GM18861 (cell line): ENCODE results near the gene PARD3.

ENCODE experiments used
- ATAC-seq: cut with Tn5 transposase; IDR thresholded peaks from one replicate; pipeline ENCODE4 v1.9.1; 2021; ENCODE audit not compliant: unreplicated experiment

PARD3 gene

GRCh38 chr10:34587680-34588019 lies 227.4 kb downstream of the PARD3 start:
- ATAC-seq: no peak

- no peak for ATAC-seq
Observed at GRCh38 chr10:34587002-34587679, 228.0 kb downstream of the PARD3 start.

DNA sequence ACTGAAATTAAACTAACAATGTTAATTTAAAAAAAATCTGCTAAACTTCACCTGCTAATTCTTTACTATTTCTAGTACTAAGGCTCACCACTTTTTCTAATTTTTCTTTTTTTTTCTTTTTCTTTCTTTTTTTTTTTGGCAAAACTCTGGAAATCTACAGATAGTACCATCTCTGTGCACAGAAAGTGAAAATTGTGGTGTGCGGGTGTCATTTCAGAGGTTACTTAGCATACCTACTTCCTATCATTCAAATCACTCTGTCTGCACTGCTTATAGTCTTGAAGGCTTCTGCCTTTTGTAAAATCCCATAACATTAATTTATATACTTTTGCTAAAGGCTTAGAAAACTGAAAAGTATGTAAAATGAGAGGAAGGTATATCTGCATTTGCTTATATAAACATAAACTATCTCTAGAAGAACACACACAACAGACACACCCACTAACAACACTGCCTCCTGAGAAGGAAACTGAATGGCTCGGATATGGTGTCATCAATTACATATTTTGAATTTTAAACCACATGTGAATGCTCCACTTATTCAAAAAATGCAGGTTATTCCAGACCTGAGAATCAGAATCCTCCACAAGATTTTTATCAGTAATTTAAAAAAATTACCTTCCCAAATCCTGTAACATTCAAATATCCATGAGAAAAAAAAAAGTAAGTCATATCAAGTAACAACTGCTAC lies 229.5 kb downstream of the PARD3 start:
- no peak for ATAC-seq

DNA sequence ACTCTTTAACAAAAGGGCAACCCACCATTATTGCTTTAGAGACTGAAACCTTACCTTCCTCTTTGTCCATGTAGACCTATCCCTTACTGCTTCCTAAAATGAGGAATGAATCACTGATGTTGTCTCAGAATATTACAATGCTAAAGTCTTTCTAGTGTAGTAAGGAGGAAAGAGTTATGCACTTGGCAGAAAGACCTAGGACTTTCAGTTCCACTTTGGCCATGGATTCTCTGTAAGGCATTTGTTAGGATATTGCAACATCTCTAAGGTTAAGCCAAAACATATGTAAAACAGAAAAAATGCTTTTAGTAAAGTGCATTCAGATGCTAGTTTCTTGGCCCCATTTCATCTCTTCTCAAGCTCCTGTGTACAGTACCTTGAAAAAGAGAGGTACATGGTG lies 230.9 kb downstream of the PARD3 start:
- ATAC-seq: no peak

GRCh38 chr10:34581801-34582532 lies 233.1 kb downstream of the PARD3 start:
- no peak for ATAC-seq

GRCh38 chr10:34580643-34581042 lies 234.5 kb downstream of the PARD3 start:
- ATAC-seq: no peak

DNA sequence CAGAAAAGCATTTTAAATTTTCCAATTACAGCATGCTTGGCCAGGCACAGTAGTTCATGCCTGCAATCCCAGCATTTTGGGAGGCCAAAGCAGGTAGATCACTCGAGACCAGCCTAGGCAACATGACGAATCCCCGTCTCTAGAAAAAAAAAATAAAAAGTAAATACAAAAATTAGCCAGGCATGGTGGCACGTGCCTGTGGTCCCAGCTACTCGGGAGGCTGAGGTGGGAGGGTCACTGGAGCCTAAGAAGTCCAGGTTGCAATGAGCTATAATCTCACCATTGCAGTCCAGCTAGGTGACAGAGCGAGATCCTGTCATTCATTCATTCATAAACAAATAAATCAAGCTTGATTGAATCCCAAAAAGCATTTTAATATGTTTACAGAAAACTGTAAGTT lies 234.9 kb downstream of the PARD3 start:
- no peak for ATAC-seq

- ATAC-seq: no peak
Observed at GRCh38 chr10:34578468-34578867, 236.6 kb downstream of the PARD3 start.

GRCh38 chr10:34576797-34577196 lies 238.3 kb downstream of the PARD3 start:
- no peak for ATAC-seq

- ATAC-seq: no peak
Observed at GRCh38 chr10:34575882-34576281, 239.2 kb downstream of the PARD3 start.

DNA sequence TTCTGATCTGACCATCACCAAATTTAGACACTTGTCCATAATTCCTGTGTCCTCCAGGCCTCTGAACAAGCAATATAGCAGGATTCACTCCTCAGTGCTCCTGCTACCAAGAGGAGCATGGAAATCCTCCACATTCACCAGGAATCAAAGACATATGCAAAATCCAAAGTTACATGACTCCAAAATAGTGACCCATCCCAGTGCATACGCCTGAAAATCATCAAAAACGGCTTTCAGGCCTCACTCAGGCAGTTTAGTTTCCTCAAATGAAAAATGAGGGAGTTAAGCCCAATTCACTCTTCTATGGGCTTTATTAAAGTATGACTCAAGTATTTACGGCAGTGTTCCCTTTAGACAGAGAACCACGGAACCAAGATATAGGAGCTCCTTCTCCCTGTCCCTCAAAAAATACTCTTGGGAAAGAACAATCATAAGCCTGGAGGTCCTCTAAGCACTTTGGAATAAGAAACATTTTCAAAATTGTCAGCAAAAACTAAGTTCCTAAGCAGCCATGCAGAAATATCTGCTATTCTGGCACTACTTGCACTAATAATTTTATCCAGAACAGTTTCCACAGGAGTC lies 240.7 kb downstream of the PARD3 start:
- no peak for ATAC-seq

DNA sequence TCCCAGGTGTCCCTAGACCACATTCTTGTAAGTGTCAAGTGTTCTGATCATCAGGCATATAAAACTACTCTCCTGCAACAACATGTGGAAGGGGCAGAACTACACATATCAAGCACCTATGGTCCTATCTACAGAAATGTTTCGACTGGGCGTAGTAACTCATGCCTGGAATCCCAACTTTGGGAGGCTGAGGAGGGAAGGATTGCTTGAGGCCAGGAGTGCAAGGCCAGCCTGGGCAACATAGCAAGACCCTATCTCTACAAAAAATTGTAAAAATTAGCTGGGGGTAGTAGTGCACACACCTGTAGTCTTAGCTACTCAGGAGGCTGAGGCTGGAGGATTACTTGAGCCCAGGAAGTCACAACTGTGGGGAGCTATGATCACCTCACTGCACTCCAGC lies 244.2 kb downstream of the PARD3 start:
- ATAC-seq: no peak

- no peak for ATAC-seq
Observed at GRCh38 chr10:34567659-34568253, 247.3 kb downstream of the PARD3 start.

GRCh38 chr10:34565934-34566333 lies 249.2 kb downstream of the PARD3 start:
- ATAC-seq: no peak

- ATAC-seq: no peak
Observed at GRCh38 chr10:34558093-34558583, 257.0 kb downstream of the PARD3 start.

- ATAC-seq: no peak
Observed at GRCh38 chr10:34557173-34557572, 257.9 kb downstream of the PARD3 start.

DNA sequence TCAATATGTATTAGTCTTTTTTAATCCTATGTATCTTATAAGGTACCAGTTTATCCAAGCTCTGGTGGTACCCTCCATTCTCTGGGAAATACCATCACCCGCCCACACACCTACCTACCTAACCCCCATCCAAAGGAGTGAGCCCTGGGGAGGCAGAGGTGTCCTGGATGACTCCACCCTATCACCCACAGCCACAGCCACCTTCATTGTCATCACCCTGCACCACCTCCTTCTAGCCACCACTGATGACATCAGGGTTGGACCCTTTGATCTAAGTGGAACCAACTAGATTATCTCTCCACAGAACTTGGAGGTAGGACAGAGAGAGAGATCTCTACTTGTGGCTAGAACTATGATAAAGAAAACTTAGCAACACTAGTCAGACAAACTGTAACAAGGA lies 259.4 kb downstream of the PARD3 start:
- ATAC-seq: no peak

GRCh38 chr10:34553747-34554146 lies 261.3 kb downstream of the PARD3 start:
- no peak for ATAC-seq

DNA sequence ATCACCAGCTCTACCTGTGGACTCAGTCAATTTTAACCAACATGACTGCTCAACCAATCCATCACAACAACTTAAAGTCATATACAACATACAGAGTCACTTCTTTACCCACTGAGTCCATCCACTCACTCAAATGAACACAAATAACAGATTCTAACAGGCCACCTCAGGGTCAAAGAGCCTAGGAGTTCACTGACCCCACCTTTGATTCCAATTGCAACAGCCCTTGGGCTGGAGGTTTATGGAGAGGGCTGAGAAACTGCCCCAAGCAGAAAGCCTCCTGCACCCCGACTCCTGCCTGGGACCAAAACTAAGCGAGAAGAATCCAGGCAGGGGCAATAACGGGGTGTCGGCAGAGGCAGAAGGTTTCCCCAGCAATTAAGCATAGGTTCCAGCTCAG lies 263.8 kb downstream of the PARD3 start:
- ATAC-seq: no peak

DNA sequence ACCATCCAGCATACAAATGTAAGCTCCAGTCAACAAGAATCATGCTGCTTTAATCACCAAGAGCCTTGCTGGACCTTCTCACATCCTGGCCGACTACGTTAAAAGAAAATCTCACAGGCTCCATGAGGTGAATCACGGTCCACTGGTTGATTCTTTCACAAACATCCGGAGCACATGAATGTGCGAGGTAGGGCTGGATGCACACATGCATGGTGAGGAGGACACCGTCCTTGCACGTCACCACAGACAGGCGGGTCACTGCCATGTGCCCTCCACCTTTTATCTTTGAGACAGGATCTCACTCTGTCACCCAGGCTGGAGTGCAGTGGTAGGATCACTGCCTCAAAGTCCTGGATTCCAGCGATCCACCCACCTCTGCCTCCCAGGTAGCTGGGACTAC lies 265.1 kb downstream of the PARD3 start:
- ATAC-seq: no peak

DNA sequence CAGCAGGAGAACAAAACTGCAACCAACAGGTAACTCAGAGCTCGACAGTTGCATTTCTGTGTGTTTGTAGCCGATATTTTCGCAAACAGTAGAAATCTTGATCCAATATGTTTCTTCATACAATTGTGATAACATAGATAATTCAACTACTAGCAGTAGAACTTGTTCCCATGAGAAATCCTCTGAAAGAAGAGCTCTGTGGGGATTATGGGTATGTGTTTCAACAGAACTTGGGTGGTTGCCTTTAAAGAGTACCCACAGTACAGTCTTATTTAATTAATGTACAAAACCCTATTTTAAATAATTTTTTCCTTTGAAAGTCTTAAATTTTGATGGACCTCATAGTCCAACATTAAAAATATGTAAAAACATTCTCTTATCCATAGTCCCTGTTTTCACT lies 266.1 kb downstream of the PARD3 start:
- ATAC-seq: no peak
